WI38 (cell line): ENCODE results near the gene ZNF507.
"Not testable (repeated sequence)": the region's sequence is repeated elsewhere in the genome, so short reads cannot be mapped to it uniquely, and the experiment has no call there.

Experiments
- H3K4me3 ChIP-seq: 2 replicates; pipeline ENCODE4 v1.5.1; 2011; ENCODE audit warnings: low read depth, mild to moderate bottlenecking, control low read depth, low read length
- TF ChIP-seq, protein P1 (sequence below): IDR thresholded peaks from 2 replicates; pipeline ENCODE4 v1.5.1; 2012; ENCODE audit warnings: low read depth, mild to moderate bottlenecking, control low read depth, low read length

ZNF507 gene

GRCh38 chr19:32367948-32368536 lies 22.6 kb downstream of the ZNF507 start:
- TF ChIP-seq, protein P1, sequence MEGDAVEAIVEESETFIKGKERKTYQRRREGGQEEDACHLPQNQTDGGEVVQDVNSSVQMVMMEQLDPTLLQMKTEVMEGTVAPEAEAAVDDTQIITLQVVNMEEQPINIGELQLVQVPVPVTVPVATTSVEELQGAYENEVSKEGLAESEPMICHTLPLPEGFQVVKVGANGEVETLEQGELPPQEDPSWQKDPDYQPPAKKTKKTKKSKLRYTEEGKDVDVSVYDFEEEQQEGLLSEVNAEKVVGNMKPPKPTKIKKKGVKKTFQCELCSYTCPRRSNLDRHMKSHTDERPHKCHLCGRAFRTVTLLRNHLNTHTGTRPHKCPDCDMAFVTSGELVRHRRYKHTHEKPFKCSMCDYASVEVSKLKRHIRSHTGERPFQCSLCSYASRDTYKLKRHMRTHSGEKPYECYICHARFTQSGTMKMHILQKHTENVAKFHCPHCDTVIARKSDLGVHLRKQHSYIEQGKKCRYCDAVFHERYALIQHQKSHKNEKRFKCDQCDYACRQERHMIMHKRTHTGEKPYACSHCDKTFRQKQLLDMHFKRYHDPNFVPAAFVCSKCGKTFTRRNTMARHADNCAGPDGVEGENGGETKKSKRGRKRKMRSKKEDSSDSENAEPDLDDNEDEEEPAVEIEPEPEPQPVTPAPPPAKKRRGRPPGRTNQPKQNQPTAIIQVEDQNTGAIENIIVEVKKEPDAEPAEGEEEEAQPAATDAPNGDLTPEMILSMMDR: no peak
- no peak overlapping the region for H3K4me3 ChIP-seq

DNA sequence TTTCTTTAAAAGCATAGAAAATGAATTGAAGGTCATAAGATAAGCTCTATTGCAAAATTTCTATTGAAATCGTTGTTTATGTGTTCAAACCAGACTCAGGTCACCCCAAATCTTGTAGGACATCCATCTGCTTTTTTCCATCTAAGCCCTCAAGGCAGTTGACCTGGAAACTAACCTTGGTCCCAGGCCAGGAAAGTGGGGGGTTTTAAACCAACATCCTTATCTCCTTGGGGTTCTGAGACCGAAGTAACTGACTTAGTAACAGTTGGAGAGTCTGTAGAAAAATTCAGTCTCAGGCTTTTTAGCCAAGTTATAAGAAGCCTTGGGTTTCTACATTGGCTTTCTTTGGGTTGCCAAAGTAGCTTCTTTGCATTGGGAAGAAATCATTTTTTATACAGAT lies 23.4 kb downstream of the ZNF507 start:
- TF ChIP-seq, protein P1: no peak
- H3K4me3 ChIP-seq: no peak overlapping the region

GRCh38 chr19:32372726-32373517 lies 27.5 kb downstream of the ZNF507 start:
- TF ChIP-seq, protein P1: no peak
- H3K4me3 ChIP-seq: peak overlapping the region; percentile 35

GRCh38 chr19:32373585-32374295 lies 28.3 kb downstream of the ZNF507 start:
- TF ChIP-seq, protein P1: no peak
- peak overlapping the region; percentile 35 for H3K4me3 ChIP-seq

DNA sequence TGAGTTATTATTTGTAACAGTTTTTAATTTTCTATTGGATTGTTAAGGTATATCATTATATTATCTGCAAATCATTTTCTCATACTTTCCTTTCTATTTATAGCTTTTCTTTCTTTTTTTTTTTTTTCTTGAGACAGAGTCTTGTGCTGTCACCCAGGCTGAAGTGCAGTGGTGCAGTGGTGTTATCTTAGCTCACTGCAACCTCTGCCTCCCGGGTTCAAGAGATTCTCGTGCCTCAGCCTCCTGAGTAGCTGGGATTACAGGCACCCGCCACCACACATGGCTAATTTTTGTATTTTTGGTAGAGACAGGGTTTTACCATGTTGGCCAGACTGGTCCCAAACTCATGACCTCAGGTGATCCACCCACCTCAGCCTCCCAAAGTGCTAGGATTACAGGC lies 29.0 kb downstream of the ZNF507 start:
- H3K4me3 ChIP-seq: not testable (repeated sequence)

- TF ChIP-seq, protein P1: peak; percentile 48
- H3K4me3 ChIP-seq: not testable (repeated sequence)
Measured at GRCh38 chr19:32377088-32377487, 31.7 kb downstream of the ZNF507 start.

- TF ChIP-seq, protein P1: no peak
- H3K4me3 ChIP-seq: no peak overlapping the region
Measured at GRCh38 chr19:32380269-32380668, 34.9 kb downstream of the ZNF507 start.
